Measurements from ENCODE around the gene PNPLA5. TPM values are rescaled to one million over a fixed set of nuclear protein-coding genes. Genes with fewer than 3 reads are reported as not detected.

The PNPLA5 gene
- total and polyA plus RNA-seq, 8 donors: not detected

DNA sequence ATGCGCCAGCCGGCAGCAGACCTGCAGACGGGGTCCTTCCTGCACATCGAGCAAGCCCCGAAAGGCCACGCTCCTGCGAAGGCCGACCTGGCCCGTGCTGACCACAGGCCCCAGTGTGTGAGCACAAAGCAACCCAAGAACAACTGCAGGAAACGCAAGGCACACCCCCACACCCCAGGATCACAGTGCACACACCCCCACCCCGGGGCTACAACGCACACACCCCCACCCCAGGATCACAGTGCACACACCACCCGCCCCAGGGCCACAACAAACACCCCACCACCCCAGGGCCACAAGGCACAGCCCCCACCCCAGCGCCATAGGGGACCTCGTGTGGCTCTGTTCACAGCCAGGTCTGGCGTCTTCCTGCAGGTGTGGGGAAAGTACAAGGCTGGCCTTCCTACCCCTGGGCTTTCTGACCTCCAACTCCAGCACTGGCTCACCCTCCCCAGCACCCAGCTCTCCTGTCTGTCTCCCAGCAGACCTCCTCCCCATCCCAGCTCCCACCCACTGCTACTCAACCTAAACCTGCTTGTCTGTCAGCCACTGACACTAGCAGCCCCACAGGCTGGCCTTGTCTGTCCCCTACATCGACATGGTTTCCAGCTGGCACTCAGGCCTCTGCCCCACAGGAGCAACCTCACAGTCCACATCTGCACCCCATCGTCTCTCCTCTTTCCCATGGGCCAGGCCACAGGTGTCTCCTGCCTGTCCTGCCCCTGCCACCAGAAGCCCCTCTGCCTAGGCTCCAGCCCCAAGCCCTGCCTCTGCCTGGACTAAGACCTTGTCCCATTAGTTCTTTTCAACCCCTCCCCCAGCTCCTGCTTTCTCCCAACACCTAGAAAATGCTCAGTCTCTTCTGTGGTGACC is 59.2 kb downstream of the PNPLA5 start:
- intact Hi-C loops (cut with DNase I): no loop called here
- Histone ChIP-seq H3K27ac (no peak overlapping the region), H3K27me3 (no peaks in the 10 kb centered on the region), H3K4me3 (no peak overlapping the region), H3K4me1 (no peaks in the 10 kb centered on the region), H3K9me3 (no peaks in the 10 kb centered on the region), H3K36me3 (no peaks in the 10 kb centered on the region)
- TF ChIP-seq, protein P1, sequence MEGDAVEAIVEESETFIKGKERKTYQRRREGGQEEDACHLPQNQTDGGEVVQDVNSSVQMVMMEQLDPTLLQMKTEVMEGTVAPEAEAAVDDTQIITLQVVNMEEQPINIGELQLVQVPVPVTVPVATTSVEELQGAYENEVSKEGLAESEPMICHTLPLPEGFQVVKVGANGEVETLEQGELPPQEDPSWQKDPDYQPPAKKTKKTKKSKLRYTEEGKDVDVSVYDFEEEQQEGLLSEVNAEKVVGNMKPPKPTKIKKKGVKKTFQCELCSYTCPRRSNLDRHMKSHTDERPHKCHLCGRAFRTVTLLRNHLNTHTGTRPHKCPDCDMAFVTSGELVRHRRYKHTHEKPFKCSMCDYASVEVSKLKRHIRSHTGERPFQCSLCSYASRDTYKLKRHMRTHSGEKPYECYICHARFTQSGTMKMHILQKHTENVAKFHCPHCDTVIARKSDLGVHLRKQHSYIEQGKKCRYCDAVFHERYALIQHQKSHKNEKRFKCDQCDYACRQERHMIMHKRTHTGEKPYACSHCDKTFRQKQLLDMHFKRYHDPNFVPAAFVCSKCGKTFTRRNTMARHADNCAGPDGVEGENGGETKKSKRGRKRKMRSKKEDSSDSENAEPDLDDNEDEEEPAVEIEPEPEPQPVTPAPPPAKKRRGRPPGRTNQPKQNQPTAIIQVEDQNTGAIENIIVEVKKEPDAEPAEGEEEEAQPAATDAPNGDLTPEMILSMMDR (IDR thresholded peaks at IDR 0.05): no peak
- ATAC-seq (no peak), DNase-seq (peak in 2 of 6 donors; percentile 46 to 51), FAIRE-seq (no peak)
- 71 to 83% methylated on average over 16 to 18 of the region's 18 CpGs for WGBS, 2 donors

DNA sequence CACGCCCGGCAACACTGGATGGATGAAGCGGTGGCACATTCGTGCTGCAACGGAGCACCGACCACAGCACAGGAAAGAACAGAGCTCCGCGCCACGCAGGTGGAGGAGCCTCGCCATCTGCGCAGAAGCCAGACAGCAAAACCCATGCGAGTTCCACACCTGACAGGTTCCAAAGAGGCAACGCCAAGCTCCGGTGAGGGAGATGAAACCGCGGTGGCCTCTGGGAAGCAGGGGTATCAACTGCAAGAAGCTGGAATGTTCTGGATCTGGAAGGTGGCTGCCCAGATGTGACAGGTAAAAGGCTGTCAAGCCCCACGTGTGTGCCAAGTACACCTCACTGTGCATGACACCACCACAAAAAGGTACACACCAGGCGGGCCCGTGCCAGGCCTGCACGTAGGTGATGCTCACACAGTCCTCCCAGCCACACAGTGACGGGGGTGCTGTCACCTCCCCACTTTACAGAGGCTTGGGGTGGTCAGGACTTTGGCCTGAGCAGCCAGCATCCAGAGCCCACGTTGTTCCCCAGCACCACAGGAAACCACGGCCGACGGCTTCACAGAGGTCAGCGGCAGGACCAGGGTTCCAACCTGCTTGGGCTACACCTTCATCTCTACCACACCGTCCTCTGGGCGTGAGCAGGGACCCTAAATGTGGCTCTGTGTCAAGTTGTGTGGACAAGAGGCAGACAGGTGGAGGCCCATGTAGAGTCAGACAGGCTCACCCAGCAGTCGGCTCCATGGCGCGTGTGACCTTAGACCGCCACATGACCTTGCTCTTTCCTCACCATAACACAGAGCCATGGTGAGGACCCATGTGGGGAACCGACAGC is 60.0 kb downstream of the PNPLA5 start:
- H3K36me3 ChIP-seq: no peaks in the 10 kb centered on the region
- WGBS, 2 donors: 77 to 87% methylated on average over 33 of the region's 33 CpGs
- H3K4me1 ChIP-seq: no peaks in the 10 kb centered on the region
- H3K9me3 ChIP-seq: no peaks in the 10 kb centered on the region
- TF ChIP-seq, protein P1 (IDR thresholded peaks at IDR 0.05): no peak
- H3K4me3 ChIP-seq: no peak overlapping the region
- DNase-seq (peak in 2 of 6 donors; percentile 27 to 48), FAIRE-seq (no peak), ATAC-seq (no peak)
- intact Hi-C loops (cut with DNase I): no loop called here
- H3K27ac ChIP-seq: no peak overlapping the region
- no peaks in the 10 kb centered on the region for H3K27me3 ChIP-seq

DNA sequence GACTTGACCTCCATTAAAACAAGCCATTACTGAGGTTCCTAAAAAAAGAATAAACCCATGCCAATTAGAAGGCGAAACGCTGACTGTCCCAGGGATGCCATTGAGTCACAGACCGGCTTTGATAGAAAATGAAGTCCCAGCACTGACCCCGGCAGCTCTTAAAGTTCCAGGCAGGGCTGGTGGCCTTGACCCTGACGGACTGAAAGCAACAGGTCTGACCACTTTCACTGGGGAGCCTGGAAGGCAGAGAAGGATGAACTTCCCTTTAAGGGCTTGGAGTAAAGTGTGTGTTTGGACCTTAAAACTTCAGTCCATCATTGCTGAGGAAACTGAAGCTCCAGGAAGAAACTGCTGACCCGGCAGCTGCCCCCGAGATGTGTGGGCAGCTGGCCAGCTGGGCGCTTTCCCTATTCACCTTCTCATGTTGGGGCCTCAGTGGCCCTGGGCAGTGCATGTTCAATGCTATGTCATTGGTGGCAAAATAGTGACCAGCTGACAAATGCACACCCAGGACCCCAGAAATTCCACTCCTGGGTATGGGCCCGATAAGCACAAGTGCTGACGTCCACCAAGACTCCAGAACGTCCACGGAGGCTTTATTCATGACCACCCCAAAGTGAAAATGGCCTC is 60.8 kb downstream of the PNPLA5 start:
- Histone ChIP-seq H3K9me3 (no peaks in the 10 kb centered on the region), H3K27me3 (no peaks in the 10 kb centered on the region), H3K4me3 (no peak overlapping the region), H3K4me1 (no peaks in the 10 kb centered on the region), H3K27ac (no peak overlapping the region), H3K36me3 (no peaks in the 10 kb centered on the region)
- ATAC-seq: no peak
- WGBS, 2 donors: 39 to 48% methylated on average over 12 of the region's 12 CpGs
- peak in 2 of 6 donors; percentile 14 to 40 for DNase-seq
- FAIRE-seq: no peak
- intact Hi-C loops (cut with DNase I): no loop called here
- TF ChIP-seq, protein P1 (IDR thresholded peaks at IDR 0.05): no peak

DNA sequence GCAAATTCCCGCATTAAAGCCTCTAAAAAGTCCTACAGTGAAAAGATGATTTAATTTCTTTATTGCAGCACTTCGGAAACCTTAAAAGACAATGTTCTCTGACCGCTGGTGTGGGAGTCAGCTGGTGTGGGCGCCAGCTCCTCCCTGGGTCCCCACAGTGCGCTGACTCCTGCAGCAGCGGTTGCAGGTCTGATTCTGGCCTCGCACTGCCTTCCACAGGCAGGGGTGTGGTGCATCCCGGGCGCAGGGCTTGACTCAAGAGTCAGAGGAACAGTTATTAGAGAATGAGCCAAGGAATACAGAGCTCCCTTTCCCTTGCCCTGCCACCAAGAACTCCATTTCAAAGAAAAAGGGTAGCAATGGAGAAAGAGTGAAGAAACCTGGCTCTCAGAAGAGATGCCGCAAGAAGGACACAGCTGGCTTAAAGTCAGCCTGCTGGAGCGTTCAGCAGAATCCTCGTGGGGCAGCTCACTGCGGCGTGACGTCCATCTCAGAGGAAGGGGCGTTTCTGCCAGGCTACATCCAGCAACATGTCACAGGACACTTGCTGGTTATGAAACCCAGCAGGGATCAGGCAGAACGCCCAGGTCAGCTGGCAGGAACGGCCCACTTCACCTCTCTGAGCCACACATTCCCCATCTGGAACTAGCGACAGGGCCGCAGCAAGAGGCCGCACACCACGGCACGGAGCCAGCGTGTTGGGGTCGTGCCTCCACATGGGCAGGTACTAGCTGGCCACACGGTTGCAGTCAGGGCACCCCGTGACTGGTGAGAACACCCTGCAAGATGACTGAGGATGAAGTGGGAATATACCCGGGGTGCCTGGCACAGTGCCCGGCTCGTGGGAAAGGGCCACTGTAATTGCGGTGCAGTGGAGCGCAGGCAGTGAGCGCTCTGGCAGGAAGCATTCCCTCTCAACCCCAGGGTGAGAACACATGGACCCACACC is 61.6 kb downstream of the PNPLA5 start:
- TF ChIP-seq, protein P1 (IDR thresholded peaks at IDR 0.05): no peak
- Histone ChIP-seq H3K9me3 (no peaks in the 10 kb centered on the region), H3K36me3 (no peaks in the 10 kb centered on the region), H3K27me3 (no peaks in the 10 kb centered on the region), H3K4me3 (no peak overlapping the region), H3K27ac (no peak overlapping the region), H3K4me1 (no peaks in the 10 kb centered on the region)
- FAIRE-seq: no peak
- ATAC-seq: peak in 1 of 4 donors; percentile 6
- WGBS, 2 donors: 56 to 66% methylated on average over 33 of the region's 33 CpGs
- peak in 2 of 6 donors; percentile 43 to 49 for DNase-seq
- intact Hi-C loops (cut with DNase I): loop anchor here in 2 of 3 donors (5.0 to 10.0 kb wide), 2 partner anchors 443 to 555 kb away; no protein-coding TSS in a partner anchor

All from pancreas (tissue), 10 donors.